Activated gamma-delta T cell treated with anti-CD3 and anti-CD28 coated beads, Interleukin-2, amount 50 U/mL, for 16 hours (primary cell): ENCODE results near the gene RGMB.

Source experiments
- DNase-seq: peaks from one replicate; pipeline ENCODE4 v3.0.0-alpha.2; 2020; ENCODE audit warnings: low read depth

The RGMB gene

DNA sequence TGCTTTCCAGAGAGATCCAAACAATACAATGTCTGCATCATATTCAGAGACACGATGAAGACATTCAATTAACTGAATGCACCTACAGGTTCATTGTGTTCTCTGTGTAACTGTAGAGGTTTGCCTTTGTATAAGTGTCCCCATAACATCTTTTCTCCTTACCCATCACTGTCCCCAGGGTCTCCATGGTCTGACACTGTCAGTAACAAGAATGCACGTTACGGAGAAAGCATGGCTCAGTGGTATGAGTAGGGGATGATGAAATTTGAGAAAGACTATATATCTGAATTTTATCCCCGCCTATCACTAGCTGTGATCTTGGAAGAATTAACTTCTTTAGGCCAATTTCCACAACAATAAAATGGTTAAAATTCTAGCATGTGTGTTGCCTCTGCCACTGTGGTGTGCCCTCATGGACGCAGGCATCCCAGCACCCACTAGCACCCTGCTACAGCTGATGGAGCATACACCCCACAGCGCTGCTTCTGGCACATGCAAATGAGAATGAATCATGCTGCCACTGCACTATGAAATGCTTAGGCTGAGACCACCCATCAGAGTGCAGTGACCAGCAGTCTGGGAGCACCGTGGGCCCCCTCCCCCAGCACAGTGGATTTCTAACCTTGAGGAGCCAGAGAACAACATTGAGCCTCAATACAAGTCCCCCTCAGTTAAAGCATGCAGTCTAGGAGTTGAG lies 54.3 kb downstream of the RGMB start:
- DNase-seq: no peak

GRCh38 chr5:98836175-98836574 lies 62.7 kb downstream of the RGMB start:
- no peak for DNase-seq

- DNase-seq: no peak
These were observed 66.3 kb downstream of the RGMB start for GRCh38 chr5:98839469-98840383.

DNA sequence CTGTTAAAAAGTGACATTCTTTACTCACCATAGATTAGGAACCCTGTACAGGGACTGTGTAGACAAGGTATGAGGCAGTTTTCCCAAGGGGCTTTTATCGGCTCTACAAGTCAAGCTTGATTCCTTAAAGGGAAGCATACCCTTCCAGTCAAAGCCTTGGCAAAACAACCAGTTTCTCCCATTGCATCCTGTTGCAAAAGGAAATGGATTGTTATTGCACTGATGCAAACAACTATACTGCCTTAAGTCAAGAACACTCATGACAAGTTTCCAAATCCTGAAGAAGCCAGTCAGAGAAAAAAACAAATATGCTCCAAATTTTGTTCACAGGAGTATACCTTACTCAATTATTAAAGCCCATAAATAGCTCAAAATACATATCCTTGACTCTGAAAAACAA lies 67.5 kb downstream of the RGMB start:
- no peak for DNase-seq

GRCh38 chr5:98843481-98843880 lies 70.0 kb downstream of the RGMB start:
- DNase-seq: no peak

DNA sequence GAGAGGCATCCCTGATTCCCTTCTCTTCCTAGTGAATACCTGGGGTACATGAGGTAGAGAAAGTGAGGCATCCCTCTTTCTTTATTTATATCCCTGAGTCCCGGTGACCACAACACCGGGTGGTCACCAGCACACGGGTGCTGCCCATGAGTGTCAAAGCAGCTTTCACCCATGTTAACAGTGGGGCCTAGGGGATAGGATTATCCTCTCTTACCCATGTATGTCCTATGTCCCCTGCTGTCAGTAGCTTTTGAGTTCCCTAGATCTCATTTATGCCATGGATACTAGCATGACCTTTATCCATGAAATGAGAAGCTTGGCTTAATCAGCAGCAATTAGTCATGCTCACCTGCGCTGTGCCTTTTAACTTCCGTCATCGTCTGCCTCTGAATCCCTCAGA lies 71.4 kb downstream of the RGMB start:
- no peak for DNase-seq

DNA sequence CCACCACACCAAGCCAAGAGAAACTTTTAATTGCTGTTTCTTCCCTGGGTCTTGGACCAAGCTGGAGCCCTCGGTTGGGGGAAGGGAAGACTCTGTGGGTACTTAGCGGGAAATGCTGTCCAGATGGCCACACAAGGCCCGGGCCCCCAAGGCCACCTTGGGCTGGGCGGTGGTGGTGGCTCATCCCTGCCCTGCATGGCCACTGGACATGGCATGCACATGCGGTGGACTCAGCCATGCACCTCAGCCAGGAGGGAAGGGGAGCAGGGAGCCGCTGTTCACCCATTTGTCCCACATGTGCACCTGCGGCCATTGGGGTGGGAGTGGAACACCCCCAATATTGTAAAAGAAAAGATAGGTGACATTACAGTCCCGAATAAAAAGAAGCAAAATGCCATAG lies 72.4 kb downstream of the RGMB start:
- no peak for DNase-seq
